GM04504 (cell line): ENCODE results near the gene LMAN1L.

Experiments
- DNase-seq: peaks from one replicate; pipeline ENCODE4 v3.0.0-alpha.2; 2012; ENCODE audit warnings: low read depth

LMAN1L gene

DNA sequence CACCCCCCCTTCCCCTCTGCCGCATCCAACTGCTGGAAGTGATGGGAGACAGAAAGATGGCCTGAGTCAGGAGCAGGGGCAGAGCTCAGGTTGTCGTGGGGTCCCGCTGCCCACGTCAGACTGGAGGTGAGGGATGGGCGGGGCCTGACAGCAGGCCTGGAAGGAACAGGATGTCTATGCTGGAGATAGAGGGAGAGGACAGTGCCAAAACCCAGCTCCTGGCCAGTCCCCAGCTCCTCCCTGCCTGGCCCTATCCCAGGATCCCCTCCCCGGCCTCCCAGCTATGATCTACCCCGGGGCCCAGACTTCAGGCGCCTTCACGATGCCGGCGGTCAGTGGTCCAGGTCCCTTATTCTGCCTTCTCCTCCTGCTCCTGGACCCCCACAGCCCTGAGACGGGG, at the start of gene LMAN1L:
Gene LMAN1L (plus strand): TSS at position 303 of the 400 bp plus-strand sequence. CDS start 20 bp downstream, at position 323.
- no peak for DNase-seq

DNA sequence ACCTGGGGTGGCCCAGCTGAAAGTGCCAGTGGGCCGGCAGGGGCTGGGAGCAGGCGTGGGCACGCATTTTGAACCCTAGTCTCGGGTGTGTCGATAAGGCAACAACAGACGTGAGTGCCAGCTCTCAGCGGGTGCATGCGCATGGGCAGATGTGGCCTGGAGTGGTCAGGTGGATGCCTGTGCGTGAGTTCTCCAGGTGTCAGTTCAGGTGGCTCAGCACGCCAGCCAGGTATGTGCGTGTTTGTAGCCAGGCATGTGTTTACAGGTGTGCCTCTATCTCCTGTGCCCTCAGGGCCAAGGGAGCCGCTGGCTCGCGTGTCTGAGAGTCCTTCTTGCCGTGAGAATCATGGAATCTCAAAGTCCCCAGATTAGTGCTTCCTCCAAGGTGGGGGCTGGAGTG, 49.2 kb upstream of the LMAN1L start:
- DNase-seq = no peak

DNA sequence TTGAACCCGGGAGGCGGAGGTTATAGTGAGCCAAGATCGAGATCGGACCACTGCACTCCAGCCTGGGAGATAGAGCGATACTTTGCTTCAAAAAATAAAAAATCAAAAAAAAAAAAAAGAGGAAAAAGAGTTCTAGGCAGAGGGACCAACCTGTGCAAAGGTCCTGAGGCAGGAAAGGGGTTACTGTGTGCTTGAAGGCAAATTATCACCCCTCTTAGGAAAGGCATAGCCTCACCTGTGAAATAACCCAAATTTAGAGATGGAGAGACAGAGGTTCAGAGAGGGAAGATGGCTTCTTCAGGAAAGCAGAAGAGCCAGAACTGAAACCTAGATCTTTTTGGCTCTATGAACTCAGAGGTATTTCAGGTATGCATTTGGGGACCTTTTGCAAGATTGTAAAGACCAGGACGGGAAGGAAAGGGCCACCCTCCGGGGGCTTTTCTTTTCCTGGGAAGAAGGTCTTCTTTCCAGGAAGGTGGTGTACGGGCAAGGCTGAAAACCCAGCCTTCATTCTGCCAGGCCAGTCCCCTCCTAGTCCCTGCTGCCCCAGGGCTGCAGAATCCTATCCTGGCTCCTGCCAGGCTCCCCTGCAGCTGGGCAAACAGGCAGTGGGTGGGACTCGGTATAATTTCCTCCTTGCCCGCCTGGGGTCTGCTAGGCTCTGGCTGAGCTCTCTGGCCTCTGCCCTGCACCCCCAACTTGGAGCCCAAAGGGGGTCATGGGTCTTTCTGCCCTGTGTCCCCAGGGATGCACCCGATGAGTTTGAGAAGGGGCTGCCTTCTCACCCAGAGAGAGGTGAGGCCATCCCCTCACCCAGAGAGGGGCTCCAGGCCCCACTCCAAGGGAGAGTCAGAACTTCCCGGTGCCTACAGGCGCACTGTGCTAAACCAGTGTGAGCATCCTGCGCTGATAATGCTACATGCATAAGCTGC, 45.2 kb upstream of the LMAN1L start:
- no peak for DNase-seq

DNA sequence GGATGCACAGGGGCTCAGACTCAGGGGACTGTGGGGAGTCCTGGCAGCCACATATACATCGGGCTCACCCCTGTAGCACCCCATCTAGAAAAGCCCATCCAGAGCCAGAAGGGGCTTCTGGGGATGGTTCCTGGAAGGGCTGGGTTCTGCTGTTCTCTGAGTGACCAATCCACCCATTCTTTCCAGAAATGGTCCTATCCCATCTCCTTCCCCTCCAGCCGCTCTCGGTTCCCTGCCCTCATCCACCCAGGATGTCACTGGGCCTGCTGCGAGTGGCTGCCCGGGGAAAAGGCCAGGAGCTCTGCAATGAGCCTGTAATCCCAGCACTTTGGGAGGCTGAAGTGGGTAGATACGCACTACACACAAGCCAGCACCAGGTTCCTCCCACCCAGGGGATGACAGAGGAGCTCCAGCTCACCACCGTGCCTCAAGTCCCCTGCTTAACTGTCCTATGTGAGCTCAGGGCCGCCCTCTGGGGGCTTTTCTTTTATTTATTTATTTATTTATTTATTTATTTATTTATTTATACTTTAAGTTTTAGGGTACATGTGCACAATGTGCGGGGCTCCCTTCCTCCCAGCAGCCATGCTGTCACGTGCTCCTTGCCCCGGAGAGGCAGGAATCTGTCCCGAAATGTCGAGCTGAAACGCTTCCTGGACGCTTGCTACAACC, 44.4 kb upstream of the LMAN1L start:
- DNase-seq = no peak

DNA sequence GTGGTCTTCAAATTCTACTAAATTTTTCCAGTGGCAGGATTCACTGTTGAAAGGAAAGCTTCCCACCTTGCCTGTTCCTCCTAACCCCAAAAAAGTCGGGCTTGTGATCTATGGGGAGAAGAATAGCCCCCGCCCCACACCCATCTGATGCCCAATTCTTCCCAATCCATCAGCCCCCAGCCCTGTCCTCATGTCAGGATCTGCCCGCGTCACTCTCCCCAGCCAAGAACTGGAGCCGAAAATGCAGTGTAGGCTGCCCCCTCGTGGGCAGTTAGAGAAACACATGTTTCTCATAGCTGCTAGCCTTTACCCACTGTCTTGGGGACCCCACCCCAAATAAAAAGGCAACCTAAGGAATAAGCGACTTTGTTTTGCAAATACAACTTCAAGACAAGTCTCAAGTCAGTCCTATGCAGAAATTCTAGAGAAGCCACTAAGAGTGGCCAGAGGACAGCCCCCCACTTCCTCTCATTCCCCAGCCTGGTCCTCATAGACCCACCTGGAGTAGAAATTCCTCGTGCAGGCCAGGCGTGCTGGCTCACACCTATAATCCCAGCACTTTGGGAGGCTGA, 43.8 kb upstream of the LMAN1L start:
- DNase-seq = no peak

- DNase-seq = no peak
Observed at GRCh38 chr15:74769463-74770025, 43.1 kb upstream of the LMAN1L start.

DNA sequence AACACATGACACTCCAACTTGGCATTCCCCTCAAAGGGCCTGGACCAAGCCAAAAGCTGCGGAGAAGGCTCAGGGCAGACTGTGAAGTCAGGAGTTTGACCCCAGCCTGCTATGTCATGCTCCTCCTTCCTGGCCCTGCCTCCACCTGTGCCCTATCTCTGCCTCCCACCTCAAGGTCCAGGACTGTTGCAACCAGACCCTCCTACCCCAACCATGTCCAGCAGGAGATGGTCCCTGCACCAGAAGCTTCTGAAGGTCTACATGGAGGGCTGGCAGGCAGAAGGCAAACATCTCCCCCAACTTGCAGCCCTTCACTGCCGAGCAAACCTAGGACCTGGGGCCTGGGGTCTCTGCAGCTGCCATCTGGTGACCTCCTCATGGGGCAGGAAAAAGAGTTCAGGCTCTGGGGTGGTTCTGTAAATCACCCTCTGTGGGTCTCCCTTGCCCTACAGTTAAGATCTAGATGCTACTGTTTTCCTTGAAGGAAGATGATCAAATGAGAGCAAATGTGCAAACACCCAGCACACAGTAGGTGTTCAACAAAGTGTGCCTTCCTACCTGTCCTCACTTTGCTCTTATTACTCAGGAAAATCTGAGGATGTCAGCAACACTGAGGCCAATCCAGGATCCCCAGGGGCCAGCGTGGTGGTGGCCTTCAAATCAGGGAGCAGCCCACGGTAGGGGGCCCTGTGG, 42.3 kb upstream of the LMAN1L start:
- DNase-seq = no peak

DNA sequence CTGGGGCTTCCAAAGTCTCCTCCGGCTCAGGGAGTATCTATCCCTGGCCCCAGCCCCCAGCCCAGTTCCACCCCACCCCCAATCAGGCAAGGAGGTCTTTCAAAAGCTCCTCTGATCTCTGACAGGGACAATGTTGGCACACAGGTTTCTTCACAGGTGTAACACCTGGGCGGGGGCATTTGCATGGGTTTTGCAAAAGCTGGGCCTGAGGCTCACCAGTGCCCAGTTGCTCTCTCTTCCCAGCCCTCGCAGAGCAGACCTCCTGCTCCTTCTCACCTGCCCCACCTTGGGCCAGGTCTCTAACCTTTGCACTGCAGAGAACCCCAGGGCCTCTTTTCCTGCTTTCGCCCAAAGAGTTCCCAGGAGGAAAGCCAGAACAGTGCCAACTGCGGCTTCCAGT, 39.3 kb upstream of the LMAN1L start:
- DNase-seq = no peak

DNA sequence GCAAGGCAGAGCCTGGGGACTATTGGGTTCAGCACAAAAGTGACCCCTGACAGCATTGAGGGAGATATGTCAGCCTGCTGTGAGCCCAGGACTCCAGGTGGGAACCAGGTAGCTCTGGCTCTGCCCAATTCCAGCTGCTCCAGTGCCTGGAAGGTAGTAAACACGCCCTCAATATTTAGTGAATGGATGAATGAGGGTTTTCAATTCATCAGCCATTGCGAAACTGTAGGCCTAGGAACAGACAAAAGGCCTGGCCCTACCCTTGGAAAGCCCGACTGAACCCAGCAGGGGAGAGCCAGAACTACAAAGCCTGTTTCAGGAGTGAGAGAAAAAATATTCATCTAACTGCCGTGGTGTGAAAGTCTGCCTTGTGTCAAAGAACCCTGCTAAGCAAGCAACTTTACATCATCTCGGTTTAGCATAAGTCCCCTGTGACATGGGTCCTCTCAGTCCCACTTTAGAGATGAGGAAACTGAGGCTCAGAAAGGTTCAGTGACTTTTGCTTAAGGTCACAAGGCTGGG, 38.8 kb upstream of the LMAN1L start:
- no peak for DNase-seq

- DNase-seq = no peak
Observed at GRCh38 chr15:74775132-74775562, 37.5 kb upstream of the LMAN1L start.

- no peak for DNase-seq
Observed at GRCh38 chr15:74775894-74776293, 36.7 kb upstream of the LMAN1L start.

GRCh38 chr15:74776821-74777768, 35.5 kb upstream of the LMAN1L start:
- no peak for DNase-seq

- no peak for DNase-seq
Observed at GRCh38 chr15:74777769-74778598, 34.7 kb upstream of the LMAN1L start.

DNA sequence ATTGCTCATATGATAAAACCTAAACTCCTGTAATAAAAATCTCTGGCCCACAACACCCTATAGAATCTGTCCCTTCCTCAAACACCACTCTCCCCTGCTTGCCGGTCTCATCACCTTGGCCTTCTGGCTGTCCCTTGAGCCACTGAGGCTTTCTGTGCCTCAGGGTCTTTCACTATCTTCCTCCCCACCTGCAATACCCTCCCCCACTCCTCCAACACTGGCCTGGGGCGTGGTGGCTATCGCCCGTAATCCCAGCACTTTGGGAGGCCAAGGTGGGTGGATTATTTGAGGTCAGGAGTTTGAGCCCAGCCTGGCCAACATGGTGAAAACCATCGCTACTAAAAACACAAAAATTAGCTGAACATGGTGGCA, 34.0 kb upstream of the LMAN1L start:
- no peak for DNase-seq

DNA sequence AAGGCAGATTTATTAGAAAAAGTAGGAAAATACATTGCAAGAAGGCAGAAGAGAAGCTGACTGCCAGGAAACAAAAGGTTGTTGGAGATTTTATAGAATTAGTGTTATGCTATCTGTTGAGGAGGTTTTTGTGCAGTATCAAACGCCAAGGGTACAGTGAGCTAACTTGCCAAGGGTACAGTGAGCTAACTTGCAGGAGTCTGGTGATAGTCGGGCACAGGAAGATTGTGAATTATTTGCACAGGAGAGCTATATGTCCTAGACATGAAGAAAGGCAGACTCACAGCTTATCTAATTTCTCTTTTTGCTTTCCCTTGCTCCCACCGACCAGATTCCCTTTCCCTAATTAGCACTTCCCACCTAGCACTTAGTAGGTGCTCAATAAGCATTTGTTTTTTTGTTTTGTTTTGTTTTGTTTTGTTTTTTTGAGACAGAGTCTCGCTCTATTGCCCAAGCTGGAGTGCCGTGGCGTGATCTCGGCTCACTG, 33.4 kb upstream of the LMAN1L start:
- DNase-seq = no peak

DNA sequence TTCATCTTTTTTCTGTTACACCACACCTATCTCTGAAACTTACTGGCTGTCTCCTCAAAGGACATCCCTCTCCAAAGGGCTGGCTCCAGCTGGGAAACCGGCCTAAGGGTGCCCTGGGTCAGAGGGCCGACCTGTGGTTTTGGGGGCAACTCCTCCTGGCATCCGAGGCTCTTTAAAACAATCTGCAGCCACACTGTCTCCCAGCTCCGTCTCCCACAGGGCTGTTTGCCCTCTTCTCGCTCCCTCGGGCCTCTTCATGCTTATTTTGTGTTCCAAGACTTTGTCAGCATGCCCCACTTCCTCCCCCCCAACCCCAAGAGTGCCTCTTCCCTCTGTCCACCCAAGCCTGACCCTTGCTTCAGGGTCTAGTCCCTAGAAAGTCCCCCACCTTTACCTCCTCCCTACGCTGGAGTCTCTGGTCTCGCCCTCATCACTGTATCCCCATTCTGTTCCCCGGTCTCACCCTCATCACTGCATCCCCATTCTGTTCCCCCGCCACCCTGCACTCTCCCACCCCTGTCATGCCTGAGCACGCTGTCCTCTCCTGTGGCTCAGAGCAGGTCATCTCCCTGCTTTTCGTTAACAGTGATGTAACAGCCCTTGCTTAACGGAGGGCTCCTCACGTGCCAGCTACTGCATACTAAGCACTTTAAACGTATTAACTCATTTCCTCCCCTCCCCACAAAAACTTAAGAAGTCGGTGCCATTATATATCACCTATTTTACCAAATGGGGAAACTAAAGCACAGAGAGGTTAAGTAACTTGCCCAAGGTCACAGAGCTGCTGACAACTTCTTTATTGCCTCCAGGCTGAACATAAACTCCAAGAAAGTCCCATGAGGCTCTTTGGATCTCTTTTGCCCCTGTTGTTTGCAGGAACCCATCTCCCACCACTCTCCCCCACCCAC, 31.9 kb upstream of the LMAN1L start:
- no peak for DNase-seq

DNA sequence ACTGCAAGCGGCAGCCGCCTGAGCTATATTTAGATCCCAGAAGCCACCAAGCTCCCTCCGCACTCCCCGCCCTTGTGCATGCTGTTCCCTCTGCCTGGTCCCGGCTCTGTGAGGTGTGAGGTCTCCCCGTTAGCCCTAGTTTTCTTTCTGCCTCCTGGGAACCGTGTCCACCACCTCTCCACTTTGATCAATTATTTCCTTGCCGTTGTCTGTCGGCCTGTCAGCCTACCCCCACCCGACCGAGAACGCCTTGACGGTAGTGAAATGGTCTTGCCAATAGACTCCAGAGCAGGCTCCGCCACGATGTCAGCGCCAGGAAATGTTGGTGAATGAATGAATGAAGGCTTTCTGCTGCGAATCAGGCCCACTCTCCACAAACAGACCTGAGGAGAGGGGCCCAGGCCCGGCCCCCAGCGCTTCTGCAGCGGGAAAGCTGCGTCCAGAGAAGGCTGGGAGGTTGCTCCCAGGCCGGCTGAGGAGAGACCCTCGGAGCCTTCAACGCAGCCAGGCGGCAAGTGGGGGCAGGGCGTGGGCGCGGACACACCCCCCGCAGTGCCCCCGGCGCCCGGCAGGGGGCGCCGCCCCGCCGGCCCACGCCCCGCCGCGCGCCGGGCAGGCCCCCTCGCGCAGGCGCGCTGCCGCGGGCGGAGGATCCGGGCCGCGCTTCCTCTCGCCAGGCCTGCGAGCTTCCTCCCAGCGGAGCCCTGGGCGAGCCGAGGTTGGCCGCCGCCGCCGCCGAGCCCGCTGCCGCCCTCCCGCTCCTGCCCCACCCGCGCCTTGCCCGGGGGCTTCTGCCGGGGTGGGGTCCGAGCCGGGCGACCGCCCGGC, 31.0 kb upstream of the LMAN1L start, which contains the start of gene CSK:
Gene CSK (plus strand): TSS at position 650 of the 828 bp plus-strand sequence. CDS start 16,218 bp downstream, outside the sequence.
- no peak for DNase-seq
